GM12865 (cell line): ENCODE results near the gene TANGO2.

Experiments
- DNase-seq: peaks from one replicate; pipeline ENCODE4 v3.0.0; 2010; ENCODE audit warnings: low read depth
- H3K4me3 ChIP-seq: 2 replicates; pipeline ENCODE4 v1.5.1; 2011; ENCODE audit warnings: mild to moderate bottlenecking, low read depth, low read length, control low read depth
- TF ChIP-seq, protein P1 (sequence below): IDR thresholded peaks from 2 replicates; pipeline ENCODE4 v1.5.1; 2011; ENCODE audit warnings: low read length, control low read depth, low read depth, inconsistent platforms; ENCODE audit not compliant: insufficient read depth; ENCODE audit errors: missing control alignments

TANGO2 gene

DNA sequence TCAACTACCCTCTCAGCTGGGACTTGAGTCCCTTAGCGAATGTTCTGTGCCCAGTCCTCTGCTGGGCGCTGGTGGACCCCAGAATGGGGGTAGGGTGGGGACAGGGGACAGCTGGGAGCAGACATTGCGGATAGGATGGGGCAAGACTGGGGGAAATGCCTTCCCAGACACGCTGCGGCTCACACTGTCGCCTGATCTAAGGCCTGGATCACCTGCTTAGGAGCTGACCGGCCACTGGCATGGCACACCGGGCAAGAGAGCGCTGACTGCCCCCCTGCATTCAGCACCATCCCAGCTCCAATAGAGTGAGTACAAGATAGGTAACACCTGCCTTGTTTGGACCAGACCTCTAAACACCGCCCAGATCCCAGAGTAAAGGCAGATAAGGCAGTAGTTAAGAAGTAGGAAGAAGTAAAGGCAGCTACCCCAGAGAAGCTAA, 5.7 kb upstream of the TANGO2 start:
- TF ChIP-seq, protein P1, sequence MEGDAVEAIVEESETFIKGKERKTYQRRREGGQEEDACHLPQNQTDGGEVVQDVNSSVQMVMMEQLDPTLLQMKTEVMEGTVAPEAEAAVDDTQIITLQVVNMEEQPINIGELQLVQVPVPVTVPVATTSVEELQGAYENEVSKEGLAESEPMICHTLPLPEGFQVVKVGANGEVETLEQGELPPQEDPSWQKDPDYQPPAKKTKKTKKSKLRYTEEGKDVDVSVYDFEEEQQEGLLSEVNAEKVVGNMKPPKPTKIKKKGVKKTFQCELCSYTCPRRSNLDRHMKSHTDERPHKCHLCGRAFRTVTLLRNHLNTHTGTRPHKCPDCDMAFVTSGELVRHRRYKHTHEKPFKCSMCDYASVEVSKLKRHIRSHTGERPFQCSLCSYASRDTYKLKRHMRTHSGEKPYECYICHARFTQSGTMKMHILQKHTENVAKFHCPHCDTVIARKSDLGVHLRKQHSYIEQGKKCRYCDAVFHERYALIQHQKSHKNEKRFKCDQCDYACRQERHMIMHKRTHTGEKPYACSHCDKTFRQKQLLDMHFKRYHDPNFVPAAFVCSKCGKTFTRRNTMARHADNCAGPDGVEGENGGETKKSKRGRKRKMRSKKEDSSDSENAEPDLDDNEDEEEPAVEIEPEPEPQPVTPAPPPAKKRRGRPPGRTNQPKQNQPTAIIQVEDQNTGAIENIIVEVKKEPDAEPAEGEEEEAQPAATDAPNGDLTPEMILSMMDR: no peak
- no peak overlapping the region for H3K4me3 ChIP-seq
- DNase-seq: no peak

DNA sequence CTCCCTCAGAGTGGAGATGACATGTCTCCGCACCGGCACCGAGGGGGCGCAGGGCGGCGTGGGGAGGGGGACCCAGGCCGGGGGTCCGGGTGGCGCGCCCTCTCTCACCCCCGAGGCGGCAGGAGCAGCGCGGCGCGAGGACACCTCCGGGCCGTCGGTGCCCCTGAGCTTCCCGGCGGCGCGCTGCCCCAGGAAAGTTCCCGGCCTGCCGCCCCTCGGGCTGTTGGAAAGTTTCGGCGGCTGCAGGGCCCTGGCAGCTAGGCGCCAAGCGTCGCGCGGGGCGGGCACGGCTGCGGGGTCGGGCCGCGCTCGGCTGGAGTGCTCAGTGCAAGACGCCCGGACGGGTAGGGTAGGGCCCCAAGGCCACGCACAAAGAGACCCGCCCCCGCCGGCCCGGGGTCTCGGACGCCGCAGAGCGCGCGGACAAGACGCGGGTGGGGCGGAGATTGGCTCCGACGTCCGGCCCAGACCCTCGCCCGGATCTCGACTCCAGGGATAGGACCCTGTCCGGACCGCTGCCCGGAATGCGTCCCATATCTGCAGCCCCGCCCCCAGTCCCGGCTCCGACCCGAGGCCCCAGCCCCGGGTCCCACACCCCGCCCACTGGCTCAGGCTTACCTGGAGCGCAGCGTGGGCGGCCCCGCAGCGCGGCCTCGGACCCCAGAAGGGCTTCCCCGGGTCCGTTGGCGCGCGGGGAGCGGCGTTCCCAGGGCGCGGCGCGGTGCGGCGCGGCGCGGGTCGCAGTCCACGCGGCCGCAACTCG, 4.8 kb upstream of the TANGO2 start:
- TF ChIP-seq, protein P1: no peak
- no peak for DNase-seq
- peak overlapping the region; percentile 53 for H3K4me3 ChIP-seq

DNA sequence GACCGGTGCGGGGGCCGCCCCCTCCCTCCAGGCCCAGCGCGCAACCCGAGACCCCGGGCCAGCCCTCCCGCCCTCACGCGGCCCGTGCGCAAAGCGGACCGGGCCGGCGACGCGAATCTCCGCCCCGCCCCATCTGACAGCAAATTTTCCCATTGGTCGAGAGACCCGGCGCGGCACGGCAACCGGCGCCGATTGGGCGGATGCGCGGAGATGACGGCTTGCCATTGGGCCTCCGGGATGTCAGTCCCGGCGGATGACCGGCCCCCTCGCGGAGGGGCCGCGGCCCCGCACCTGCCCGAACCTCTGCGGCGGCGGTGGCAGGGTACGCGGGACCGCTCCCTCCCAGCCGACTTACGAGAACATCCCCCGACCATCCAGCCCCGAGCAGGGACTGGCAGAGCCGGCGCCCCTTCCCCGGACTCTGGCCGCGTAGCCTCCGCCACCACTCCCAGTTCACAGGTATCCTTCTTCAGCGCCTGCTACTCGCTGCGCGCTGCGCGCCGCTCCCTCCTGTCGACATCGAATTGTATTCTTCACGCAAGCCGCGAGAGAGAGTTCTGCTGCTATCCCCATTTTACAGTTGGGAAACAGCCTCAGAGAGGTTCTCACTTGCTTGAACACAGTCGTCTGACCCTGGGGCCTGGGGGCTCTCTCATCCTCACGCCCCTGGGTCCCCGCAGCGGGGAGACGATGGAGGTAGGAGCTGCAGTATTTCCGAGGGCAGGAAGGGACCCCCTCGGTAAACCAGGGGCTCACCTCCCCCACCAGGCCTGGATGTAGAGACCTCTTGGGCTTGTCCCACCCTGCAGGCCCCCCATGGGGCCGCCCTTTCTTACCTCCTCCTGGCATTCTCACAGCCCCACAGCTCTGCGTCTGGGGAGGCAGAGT, 3.9 kb upstream of the TANGO2 start, which contains the start of gene ARVCF:
ARVCF (minus strand) TSS at position 90 of the 888 bp plus-strand sequence. CDS start 26,029 bp downstream, outside the sequence.
- TF ChIP-seq, protein P1: no peak
- peak within 1 kb of the TSS; percentile 53 for H3K4me3 ChIP-seq
- peak; percentile 94 for DNase-seq

DNA sequence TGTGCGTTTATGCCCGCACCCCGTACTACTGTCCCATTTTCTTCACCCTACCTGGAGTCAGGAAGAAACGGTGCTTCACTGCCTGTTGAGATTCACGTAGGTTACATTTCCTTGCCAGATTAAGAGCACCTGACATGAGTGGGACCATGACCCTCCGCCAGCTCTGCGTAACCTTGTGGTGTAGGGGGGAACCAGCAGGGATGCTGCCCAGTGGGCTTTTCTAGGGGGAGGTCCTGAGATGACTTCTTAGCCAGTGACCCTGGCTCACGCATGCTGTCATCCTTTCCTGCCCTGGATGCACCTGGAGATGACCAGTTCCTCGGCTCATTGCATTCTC, 3.3 kb upstream of the TANGO2 start:
- no peak overlapping the region for H3K4me3 ChIP-seq
- TF ChIP-seq, protein P1: no peak
- DNase-seq: no peak

DNA sequence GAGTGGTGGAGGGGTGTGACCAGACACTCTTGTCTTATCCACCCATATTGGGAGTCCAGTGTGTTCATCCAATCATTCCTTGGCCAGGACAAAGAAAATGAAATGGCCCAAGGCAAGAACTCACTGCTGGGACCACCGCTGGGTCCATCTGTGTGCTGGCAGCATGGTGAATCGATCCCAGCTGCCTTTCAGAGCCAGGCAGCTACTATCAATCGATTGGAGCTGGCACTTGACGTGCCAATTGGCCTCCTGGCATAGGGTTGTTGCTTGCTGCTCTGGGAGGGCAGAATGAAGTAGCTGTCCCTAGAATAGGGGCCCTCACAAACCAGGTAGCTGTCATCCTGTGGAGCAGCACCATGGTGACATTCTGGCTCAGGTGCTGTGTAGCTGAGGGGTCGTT, 2.9 kb upstream of the TANGO2 start:
- TF ChIP-seq, protein P1: no peak
- DNase-seq: no peak

DNA sequence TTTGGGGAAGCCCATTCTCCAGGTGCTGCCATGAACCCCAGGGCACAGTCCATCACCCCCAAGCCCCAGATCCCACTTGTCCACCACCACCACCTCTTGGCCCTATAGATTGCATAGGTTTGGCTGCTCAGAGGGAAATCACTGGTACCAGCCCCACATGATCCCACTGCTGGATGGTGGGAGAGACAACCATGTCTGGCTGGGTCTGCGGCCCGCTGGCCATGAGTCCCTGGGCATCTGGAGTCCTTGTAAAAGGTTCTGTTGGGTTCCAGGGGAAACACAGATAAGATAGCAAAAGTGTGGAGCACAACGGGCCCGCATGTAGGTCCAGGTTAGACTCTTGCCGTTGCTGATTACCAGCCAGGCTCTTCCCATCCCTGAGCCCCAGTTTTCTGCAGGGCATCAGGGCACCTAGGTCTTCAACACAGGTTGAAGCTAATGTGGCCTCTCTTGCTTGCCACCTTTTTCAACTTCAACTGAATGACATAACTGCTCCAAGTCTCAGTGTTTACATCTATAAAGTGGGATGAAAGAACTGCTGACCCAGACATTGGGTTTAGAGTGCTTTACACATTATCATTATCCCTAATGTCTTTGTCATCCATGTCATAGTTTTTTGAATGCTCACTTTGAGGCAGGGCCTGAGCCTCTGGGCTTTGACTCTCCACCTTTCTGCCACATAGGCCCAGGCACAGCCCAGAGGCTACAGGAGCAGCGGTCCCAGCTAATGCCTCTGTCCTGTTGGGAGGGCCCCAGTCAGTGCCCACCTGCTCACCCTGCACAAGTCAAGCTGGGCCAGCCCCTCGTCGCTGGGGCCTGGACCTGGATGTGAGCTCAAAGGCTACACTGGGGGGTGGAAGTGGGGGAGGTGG, 1.0 kb upstream of the TANGO2 start:
- H3K4me3 ChIP-seq: peak overlapping the region; percentile 74
- DNase-seq: no peak
- TF ChIP-seq, protein P1: no peak

More for the DNA sequence above, 2.9 kb upstream of the TANGO2 start:
- H3K4me3 ChIP-seq: no peak overlapping the region
